Neural cell (in vitro differentiated cells): Measurements from ENCODE around the gene ARHGEF10L. TPM values are rescaled to one million over a fixed set of nuclear protein-coding genes. Genes with fewer than 3 reads are reported as not detected.

ENCODE experiments used
- H2AFZ ChIP-seq: fragments of 200-600, 300-800 bp; sonication (generic), shearing (Covaris generic); 2 replicates; pipeline ENCODE4 v1.6.0; 2014; ENCODE audit warnings: low read depth, mild to moderate bottlenecking, antibody characterized with exemption, low read length, moderate library complexity
- H3F3A ChIP-seq: fragments of 200-600 bp; shearing (Covaris generic); 2 replicates; pipeline ENCODE4 v1.6.1; 2016; ENCODE audit warnings: mild to moderate bottlenecking, moderate library complexity, mixed read lengths, antibody characterized with exemption, low read length; ENCODE audit not compliant: insufficient read depth, poor library complexity, severe bottlenecking
- H3K27ac ChIP-seq: fragments of 200-600, 300-800 bp; sonication (generic), shearing (Covaris generic); 2 replicates; pipeline ENCODE4 v1.5.1; 2014; ENCODE audit warnings: mild to moderate bottlenecking, low read length, moderate library complexity
- H3K27me3 ChIP-seq: fragments of 300-800, 200-600 bp; sonication (generic), shearing (Covaris generic); 2 replicates; pipeline ENCODE4 v1.6.0; 2014; ENCODE audit warnings: mild to moderate bottlenecking, low read depth, low read length, moderate library complexity; ENCODE audit not compliant: insufficient read depth
- H3K36me3 ChIP-seq: fragments of 300-800, 200-600 bp; sonication (generic), shearing (Covaris generic); 2 replicates; pipeline ENCODE4 v1.5.1; 2014; ENCODE audit warnings: mild to moderate bottlenecking, antibody characterized with exemption, low read length, moderate library complexity; ENCODE audit not compliant: insufficient read depth
- H3K4me2 ChIP-seq: fragments of 300-800, 200-600 bp; sonication (generic), shearing (Covaris generic); 2 replicates; pipeline ENCODE4 v1.6.0; 2014; ENCODE audit warnings: mild to moderate bottlenecking, low read length
- H3K4me3 ChIP-seq: fragments of 300-800, 200-600 bp; sonication (generic), shearing (Covaris generic); 2 replicates; pipeline ENCODE4 v1.5.1; 2014; ENCODE audit warnings: mild to moderate bottlenecking, low read length, moderate library complexity
- H3K79me2 ChIP-seq: fragments of 200-600 bp; shearing (Covaris generic); replicated peaks from 2 replicates; pipeline ENCODE4 v1.6.0; 2014; ENCODE audit warnings: mild to moderate bottlenecking, low read length, moderate library complexity; ENCODE audit not compliant: insufficient read depth
- H3K9ac ChIP-seq: fragments of 300-800, 200-600 bp; sonication (generic), shearing (Covaris generic); 2 replicates; pipeline ENCODE4 v1.6.1; 2016; ENCODE audit warnings: mild to moderate bottlenecking, low read length, mixed read lengths
- H3K9me2 ChIP-seq: fragments of 200-600 bp; shearing (Covaris generic); 2 replicates; pipeline ENCODE4 v1.6.1; 2016; ENCODE audit warnings: mild to moderate bottlenecking, low read length, mixed read lengths; ENCODE audit not compliant: insufficient read depth
- H3K9me3 ChIP-seq: fragments of 200-600, 300-800 bp; sonication (generic), shearing (Covaris generic); 2 replicates; pipeline ENCODE4 v1.6.1; 2016; ENCODE audit warnings: mild to moderate bottlenecking, mixed run types, low read length, moderate library complexity, mixed read lengths
- H4K20me1 ChIP-seq: fragments of 200-600 bp; shearing (Covaris generic); 2 replicates; pipeline ENCODE4 v1.6.1; 2016; ENCODE audit warnings: mild to moderate bottlenecking, mixed run types; ENCODE audit not compliant: insufficient read depth
- CTCF ChIP-seq: fragments of 450-650 bp; IDR thresholded peaks from 2 replicates; pipeline ENCODE4 v1.5.1; 2014; ENCODE audit warnings: antibody characterized with exemption, mild to moderate bottlenecking, moderate library complexity; ENCODE audit not compliant: poor library complexity, severe bottlenecking
- EP300 ChIP-seq: fragments of 450-650 bp; conservative IDR thresholded peaks from 2 replicates; pipeline ENCODE4 v1.6.1; 2014; ENCODE audit warnings: antibody characterized with exemption, mild to moderate bottlenecking, moderate library complexity; ENCODE audit not compliant: poor library complexity, severe bottlenecking
- EZH2 ChIP-seq: fragments of 200-600, 300-800 bp; shearing (Covaris generic), sonication (generic); IDR thresholded peaks from 2 replicates; pipeline ENCODE4 v1.6.1; 2014; ENCODE audit warnings: antibody characterized with exemption, low read length, borderline replicate concordance, mild to moderate bottlenecking; ENCODE audit not compliant: insufficient read depth, poor library complexity, severe bottlenecking
- MXI1 ChIP-seq: fragments of 450-650 bp; conservative IDR thresholded peaks from 2 replicates; pipeline ENCODE4 v1.6.1; 2014; ENCODE audit warnings: antibody characterized with exemption, mild to moderate bottlenecking; ENCODE audit not compliant: poor library complexity, severe bottlenecking
- POLR2AphosphoS5 ChIP-seq: IDR thresholded peaks from 2 replicates; pipeline ENCODE4 v1.6.1; 2012
- RAD21 ChIP-seq: fragments of 450-650 bp; conservative IDR thresholded peaks from 2 replicates; pipeline ENCODE4 v1.6.1; 2014; ENCODE audit warnings: antibody characterized with exemption, mild to moderate bottlenecking, moderate library complexity
- SMC3 ChIP-seq: fragments of 450-650 bp; conservative IDR thresholded peaks from 2 replicates; pipeline ENCODE4 v1.6.1; 2014; ENCODE audit warnings: antibody characterized with exemption, mild to moderate bottlenecking, moderate library complexity; ENCODE audit not compliant: poor library complexity
- TAF1 ChIP-seq: IDR thresholded peaks from 2 replicates; pipeline ENCODE4 v1.6.1; 2012; ENCODE audit warnings: low read depth
- polyA plus RNA-seq: library from polyadenylated mRNA; depleted of rRNA; stranded (reverse); fragments of >200 nt; gene quantifications from 2 replicates; pipeline ENCODE4 v1.2.3, GENCODE V29; 2014
- TF ChIP-seq, protein P1 (sequence below): IDR thresholded peaks from 2 replicates; pipeline ENCODE4 v1.6.1; 2012; ENCODE audit warnings: borderline replicate concordance

The ARHGEF10L gene
- polyA plus RNA-seq, 1 donor from 2014 or later, result 123 TPM

DNA sequence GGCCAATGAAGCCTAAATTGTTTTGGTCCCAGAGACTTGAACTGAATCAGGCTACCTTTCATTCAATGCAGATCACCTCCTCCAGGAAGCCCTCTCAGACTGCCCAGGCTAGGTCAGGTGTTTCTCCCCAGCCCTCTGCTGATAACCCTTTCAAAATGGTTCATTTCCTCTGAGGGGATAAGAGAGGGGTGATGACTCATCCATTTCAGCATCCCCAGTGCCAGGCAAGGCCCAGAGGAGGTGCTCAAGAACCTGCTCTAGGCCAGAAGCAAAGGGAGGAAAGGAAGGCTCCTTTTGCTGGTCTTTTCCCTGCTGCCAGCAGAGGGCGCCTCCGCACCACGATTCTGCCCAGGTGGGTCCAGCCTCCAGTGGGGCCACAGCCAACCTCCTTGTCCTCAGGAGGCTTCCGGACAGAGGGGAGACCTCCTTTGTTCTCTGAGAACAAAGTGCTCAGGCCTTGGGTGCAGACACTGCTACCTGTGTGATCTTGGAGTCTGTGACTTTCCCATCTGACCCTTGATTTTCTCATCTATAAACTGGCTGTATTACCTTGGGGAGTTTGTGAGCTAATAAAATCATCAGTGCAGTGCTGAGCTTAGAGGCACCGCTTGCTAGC lies 45.3 kb upstream of the ARHGEF10L start:
- Histone ChIP-seq H3K9me2 (no peaks in the 10 kb centered on the region), H3K9me3 (peaks cover 4% of the 10 kb centered on the region), H4K20me1 (no peaks in the 10 kb centered on the region), H3K4me2 (no peak overlapping the region), H3K36me3 (no peaks in the 10 kb centered on the region), H3K27ac (no peak overlapping the region), H3K27me3 (no peaks in the 10 kb centered on the region), H3K79me2 (no peaks in the 10 kb centered on the region), H3K4me3 (no peak overlapping the region), H3K9ac (no peak overlapping the region), H3F3A (no peaks in the 10 kb centered on the region), H2AFZ (no peak overlapping the region)
- TF ChIP-seq MXI1 (no peak), EZH2 (no peak), CTCF (peak; percentile 59), SMC3 (peak; percentile 68), POLR2AphosphoS5 (no peak), TAF1 (no peak), RAD21 (peak; percentile 59)
- TF ChIP-seq, protein P1, sequence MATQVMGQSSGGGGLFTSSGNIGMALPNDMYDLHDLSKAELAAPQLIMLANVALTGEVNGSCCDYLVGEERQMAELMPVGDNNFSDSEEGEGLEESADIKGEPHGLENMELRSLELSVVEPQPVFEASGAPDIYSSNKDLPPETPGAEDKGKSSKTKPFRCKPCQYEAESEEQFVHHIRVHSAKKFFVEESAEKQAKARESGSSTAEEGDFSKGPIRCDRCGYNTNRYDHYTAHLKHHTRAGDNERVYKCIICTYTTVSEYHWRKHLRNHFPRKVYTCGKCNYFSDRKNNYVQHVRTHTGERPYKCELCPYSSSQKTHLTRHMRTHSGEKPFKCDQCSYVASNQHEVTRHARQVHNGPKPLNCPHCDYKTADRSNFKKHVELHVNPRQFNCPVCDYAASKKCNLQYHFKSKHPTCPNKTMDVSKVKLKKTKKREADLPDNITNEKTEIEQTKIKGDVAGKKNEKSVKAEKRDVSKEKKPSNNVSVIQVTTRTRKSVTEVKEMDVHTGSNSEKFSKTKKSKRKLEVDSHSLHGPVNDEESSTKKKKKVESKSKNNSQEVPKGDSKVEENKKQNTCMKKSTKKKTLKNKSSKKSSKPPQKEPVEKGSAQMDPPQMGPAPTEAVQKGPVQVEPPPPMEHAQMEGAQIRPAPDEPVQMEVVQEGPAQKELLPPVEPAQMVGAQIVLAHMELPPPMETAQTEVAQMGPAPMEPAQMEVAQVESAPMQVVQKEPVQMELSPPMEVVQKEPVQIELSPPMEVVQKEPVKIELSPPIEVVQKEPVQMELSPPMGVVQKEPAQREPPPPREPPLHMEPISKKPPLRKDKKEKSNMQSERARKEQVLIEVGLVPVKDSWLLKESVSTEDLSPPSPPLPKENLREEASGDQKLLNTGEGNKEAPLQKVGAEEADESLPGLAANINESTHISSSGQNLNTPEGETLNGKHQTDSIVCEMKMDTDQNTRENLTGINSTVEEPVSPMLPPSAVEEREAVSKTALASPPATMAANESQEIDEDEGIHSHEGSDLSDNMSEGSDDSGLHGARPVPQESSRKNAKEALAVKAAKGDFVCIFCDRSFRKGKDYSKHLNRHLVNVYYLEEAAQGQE, result no peak

DNA sequence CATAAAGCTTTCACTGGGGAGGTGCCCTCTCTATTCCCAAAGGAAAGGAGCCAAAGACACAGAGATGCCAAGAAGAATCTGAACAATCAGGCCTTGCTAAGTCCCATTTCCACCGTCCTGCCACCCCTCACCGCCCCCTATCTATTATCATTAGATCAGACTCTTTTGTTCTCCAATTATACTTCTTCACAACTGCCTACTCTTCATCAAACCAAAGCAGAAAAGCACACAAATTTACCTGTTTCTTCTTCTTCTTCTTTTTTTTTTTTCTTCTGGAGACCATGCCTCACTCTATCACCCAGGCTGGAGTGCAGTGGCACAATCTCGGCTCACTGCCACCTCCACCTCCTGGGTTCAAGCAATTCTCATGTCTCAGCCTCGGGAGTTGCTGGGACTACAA lies 43.1 kb upstream of the ARHGEF10L start:
- no peak overlapping the region for H3K9ac ChIP-seq
- H3K27me3 ChIP-seq, result no peaks in the 10 kb centered on the region
- peaks cover 4% of the 10 kb centered on the region for H3K9me3 ChIP-seq
- H3K4me2 ChIP-seq, result no peak overlapping the region
- H2AFZ ChIP-seq, result no peak overlapping the region
- H3K36me3 ChIP-seq, result no peaks in the 10 kb centered on the region
- no peak overlapping the region for H3K4me3 ChIP-seq
- H3F3A ChIP-seq, result no peaks in the 10 kb centered on the region
- H4K20me1 ChIP-seq, result no peaks in the 10 kb centered on the region
- H3K27ac ChIP-seq, result no peak overlapping the region
- H3K9me2 ChIP-seq, result no peaks in the 10 kb centered on the region
- no peak for TF ChIP-seq EP300
- no peak for TF ChIP-seq TAF1
- TF ChIP-seq, protein P1, result no peak
- no peak for TF ChIP-seq EZH2
- no peak for TF ChIP-seq RAD21
- no peak for TF ChIP-seq MXI1
- TF ChIP-seq POLR2AphosphoS5, result no peak
- no peak for TF ChIP-seq SMC3
- TF ChIP-seq CTCF, result no peak
- H3K79me2 ChIP-seq, result no peaks in the 10 kb centered on the region
